Right ventricle myocardium inferior (tissue), 1 donor: ENCODE results near the gene MLNR. TPM values are rescaled to one million over a fixed set of nuclear protein-coding genes. Genes with fewer than 3 reads are reported as not detected.

Experiments
- ATAC-seq: fragments of 200-7000 bp; cut with Tn5 transposase; one replicate; pipeline ENCODE4 v1.9.1; 2020; ENCODE audit warnings: mild to moderate bottlenecking, moderate library complexity
- DNase-seq: peaks from one replicate; pipeline ENCODE4 v3.0.0; 2021; ENCODE audit errors: missing footprints
- intact Hi-C: fragments of 100-400 bp; cut with DNase I; formaldehyde crosslinking; loops from one replicate; pipeline ENCODE4 v1.11.0; 2022
- total RNA-seq: library from RNA; stranded (reverse); fragmentation: NEBNext Ultra II Directional; extraction: Animal tissue kit (Norgen Biotek cat#: 25700); gene quantifications from one replicate; pipeline ENCODE4 v1.2.1, GENCODE V29; 2021
- donor health status: DM: no; HTN: yes; CAD: no; lungs with severe emphysema.

MLNR gene
- total RNA-seq, 1 donor from 2014 or later: not detected

- ATAC-seq (no peak), DNase-seq (no peak)
- intact Hi-C loops: no loop called here
Measured at GRCh38 chr13:49221590-49221965, 1.4 kb downstream of the MLNR start.

GRCh38 chr13:49225223-49226042 is 5.3 kb downstream of the MLNR start:
- DNase-seq: no peak
- intact Hi-C loops: no loop called here
- ATAC-seq: peak; percentile 79

GRCh38 chr13:49226613-49227012 is 6.5 kb downstream of the MLNR start:
- intact Hi-C loops: no loop called here
- DNase-seq (no peak), ATAC-seq (no peak)

GRCh38 chr13:49234741-49235140 is 14.6 kb downstream of the MLNR start:
- DNase-seq: no peak
- intact Hi-C loops: no loop called here
- ATAC-seq: no peak

- ATAC-seq: no peak
- no peak for DNase-seq
- intact Hi-C loops: no loop called here
Measured at GRCh38 chr13:49235856-49236431, 15.8 kb downstream of the MLNR start.

GRCh38 chr13:49238621-49239020 is 18.5 kb downstream of the MLNR start:
- no peak for DNase-seq
- no peak for ATAC-seq
- intact Hi-C loops: no loop called here

- ATAC-seq (no peak), DNase-seq (no peak)
- intact Hi-C loops: no loop called here
Measured at GRCh38 chr13:49240017-49240416, 19.9 kb downstream of the MLNR start.

GRCh38 chr13:49241296-49241695 is 21.2 kb downstream of the MLNR start:
- intact Hi-C loops: no loop called here
- ATAC-seq: no peak
- no peak for DNase-seq

- no peak for ATAC-seq
Measured at GRCh38 chr13:49245101-49245500, 25.0 kb downstream of the MLNR start.

GRCh38 chr13:49246850-49247642 is 26.9 kb downstream of the MLNR start:
- ATAC-seq (peak; percentile 74), DNase-seq (no peak)
- intact Hi-C loops: no loop called here

More at GRCh38 chr13:49245101-49245500, 25.0 kb downstream of the MLNR start:
- DNase-seq: no peak
- intact Hi-C loops: no loop called here

- ATAC-seq: peak; percentile 97
- intact Hi-C loops: no loop called here
- peak; percentile 99 for DNase-seq
Measured at GRCh38 chr13:49247643-49248621, 27.8 kb downstream of the MLNR start, which contains the start of gene CDADC1. Gene CDADC1 (plus strand): TSS chr13:49247925. CDS start chr13:49248038, 113 bp downstream.

GRCh38 chr13:49248622-49249002 is 28.5 kb downstream of the MLNR start:
- DNase-seq (no peak), ATAC-seq (peak; percentile 10)
- intact Hi-C loops: no loop called here

- intact Hi-C loops: no loop called here
- ATAC-seq: no peak
- no peak for DNase-seq
Measured at GRCh38 chr13:49251326-49251725, 31.2 kb downstream of the MLNR start.

GRCh38 chr13:49253310-49253709 is 33.2 kb downstream of the MLNR start:
- ATAC-seq: no peak
- no peak for DNase-seq
- intact Hi-C loops: no loop called here

GRCh38 chr13:49254007-49254406 is 33.9 kb downstream of the MLNR start:
- intact Hi-C loops: no loop called here
- DNase-seq (no peak), ATAC-seq (no peak)

- ATAC-seq (no peak), DNase-seq (no peak)
- intact Hi-C loops: no loop called here
Measured at GRCh38 chr13:49256841-49257240, 36.7 kb downstream of the MLNR start.

GRCh38 chr13:49258089-49258796 is 38.1 kb downstream of the MLNR start:
- no peak for ATAC-seq
- no peak for DNase-seq
- intact Hi-C loops: no loop called here

GRCh38 chr13:49259586-49259985 is 39.4 kb downstream of the MLNR start:
- intact Hi-C loops: no loop called here
- no peak for ATAC-seq
- no peak for DNase-seq
